ENCODE measurements around the gene SLC34A3.
A peak's percentile ranks its signal among the peaks of the same experiment; 100 is the strongest.

The SLC34A3 gene

DNA sequence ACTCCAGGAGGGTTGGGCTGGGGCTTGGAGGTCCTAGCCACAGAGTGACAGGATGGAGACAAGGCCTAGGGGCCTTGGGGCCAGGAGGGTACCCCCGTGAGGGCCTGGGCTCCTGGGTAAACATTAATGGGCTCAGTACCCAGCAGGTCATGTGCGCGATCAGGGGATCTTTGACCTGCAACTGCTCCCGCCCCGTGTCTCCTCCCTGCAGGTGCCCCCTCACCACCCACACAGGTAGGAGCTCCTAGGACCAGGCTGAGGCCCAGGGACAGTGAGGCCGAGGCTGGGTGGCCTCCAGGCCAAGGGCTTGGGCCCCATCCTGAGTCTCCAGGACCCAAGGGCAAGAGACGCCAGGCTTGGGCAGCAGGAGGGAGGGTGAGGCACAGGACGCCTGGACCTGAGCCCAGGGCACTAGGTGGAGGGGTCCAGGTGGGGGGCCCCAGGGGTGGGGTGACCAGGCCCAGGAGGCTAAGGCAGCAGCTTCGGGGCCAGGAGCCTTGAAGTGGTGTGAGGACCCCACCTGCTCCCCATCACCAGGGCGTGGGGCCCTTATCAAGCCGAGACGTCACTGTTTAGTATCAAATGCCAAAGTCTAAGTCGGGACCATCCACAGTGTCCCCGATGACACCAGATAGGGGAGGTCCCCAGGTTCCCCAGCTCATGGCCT, at the start of gene SLC34A3:
TSS of gene SLC34A3 (plus strand) at position 197 of the 667 bp plus-strand sequence. CDS start 802 bp downstream, outside the sequence.
- no peak for DNase-seq

DNA sequence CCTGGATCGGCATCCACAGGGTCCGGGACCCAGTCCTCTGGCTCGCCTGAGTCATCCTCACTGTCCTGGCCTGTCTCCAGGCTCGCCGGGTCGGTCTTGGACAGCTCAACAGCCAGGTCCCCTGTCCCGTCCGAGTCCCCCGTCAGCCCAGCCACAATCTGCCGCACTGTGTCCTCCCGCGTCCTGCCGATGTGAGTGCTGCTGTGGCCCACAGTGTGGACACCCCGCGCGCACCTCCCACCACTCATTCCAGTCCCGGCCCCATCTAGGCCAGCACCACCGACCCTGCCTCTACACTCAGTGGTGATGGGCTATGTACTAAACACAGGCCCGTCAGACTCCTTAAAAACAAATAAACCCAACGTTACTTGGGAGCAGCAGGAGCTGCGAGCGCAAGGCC, 49.0 kb upstream of the SLC34A3 start:
- no peak for DNase-seq

- DNase-seq, result no peak
Observed at GRCh38 chr9:137182836-137183235, 47.9 kb upstream of the SLC34A3 start.

GRCh38 chr9:137183980-137184595, 46.6 kb upstream of the SLC34A3 start:
- DNase-seq, result no peak

- no peak for DNase-seq
Observed at GRCh38 chr9:137184881-137185660, 45.6 kb upstream of the SLC34A3 start.

- no peak for DNase-seq
Observed at GRCh38 chr9:137185921-137186320, 44.8 kb upstream of the SLC34A3 start.

DNA sequence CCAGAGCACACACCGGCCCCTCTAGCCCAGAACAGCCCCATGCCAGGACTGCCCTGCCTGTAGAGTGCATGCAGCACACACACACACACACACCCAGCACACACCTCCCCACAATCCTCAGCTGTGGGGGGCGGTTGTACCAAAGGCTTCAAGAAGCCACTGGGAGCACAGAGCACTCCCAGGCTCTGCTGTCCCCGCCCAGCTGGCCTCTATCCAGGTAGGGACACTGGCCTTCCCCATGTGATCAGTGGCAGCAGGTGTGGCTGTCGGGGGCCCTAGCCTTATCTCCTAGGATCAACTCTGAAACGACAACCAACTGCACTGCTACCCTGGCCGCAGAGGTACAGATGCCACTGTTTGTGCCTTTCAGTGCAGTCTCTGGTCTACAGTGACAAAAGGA, 44.3 kb upstream of the SLC34A3 start:
- no peak for DNase-seq

- no peak for DNase-seq
Observed at GRCh38 chr9:137187386-137187785, 43.3 kb upstream of the SLC34A3 start.

GRCh38 chr9:137188086-137188489, 42.6 kb upstream of the SLC34A3 start:
- DNase-seq, result no peak

GRCh38 chr9:137188490-137189296, 42.0 kb upstream of the SLC34A3 start, which contains the start of the genes ANAPC2 and SSNA1:
ANAPC2 (minus strand) TSS chr9:137188560; CDS start chr9:137188532, 28 bp downstream.
SSNA1 (plus strand) TSS chr9:137188676; CDS start chr9:137188727, 51 bp downstream.
- DNase-seq, result peak; percentile 87

DNA sequence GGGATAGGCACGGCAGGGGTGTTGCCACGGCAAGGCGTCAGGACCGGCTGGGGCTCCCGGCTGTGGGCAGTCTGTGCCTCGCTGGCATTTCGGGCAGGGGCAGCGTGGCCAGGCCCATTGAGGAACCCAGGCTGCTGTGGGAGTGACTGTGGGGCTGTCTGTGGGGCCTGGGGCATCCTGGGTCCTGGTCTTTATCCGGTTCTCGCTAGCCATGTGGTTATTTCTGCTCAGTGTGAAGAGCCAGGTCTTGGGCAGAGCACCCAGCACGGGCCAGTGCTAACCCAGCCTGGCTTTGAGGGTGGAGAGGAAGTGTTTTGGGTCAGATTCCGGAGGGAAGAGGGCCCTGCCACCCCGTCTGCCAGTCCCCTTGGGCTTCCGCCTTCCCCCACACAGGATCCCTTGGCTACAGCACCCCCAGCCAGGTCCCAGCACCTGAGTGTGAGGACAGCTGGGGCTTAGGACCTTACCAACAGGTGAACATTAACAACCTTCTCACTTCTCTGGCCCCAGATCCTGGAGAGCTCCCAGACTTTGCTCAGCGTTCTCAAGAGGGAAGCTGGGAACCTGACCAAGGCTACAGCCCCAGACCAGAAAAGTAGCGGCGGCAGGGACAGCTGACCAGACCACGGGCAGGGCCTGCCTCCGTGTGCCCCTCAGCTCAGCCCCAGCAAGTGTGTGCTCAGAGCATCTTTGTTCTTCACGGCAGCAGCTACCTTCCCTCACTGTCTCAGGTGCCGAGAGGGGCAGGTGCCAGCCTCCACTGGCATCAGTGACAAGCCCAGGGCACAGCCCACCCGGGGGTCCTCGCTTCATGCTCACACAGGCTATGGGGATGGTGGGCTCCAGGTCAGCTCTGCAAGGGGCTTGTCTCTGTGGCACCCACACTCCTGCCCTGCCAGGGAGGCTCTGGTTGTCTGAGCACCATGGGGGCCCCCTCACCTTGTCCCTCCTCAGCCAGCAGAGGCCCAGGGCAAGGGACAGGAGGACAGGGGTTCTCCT, 41.1 kb upstream of the SLC34A3 start:
- no peak for DNase-seq

- no peak for DNase-seq
Observed at GRCh38 chr9:137190315-137190856, 40.3 kb upstream of the SLC34A3 start.

DNA sequence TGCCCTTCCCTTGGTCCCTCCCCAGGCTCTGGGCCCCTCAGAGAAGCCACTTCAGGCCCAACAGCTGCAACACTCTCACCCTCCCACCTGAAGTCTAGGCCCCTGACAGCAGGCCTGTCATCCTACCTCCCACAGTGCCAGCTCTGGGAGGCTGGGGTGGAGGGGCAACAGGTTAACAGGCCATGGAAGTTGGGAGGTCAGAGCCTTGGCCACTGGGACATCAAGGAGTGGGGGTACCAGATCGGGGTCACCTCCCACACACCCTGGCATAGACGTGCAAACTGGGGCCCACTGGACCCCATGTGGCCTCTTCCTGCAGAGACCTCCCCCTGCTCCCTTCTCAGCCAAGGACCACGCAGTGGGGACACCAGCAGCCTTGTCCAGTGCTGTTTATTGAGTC, 39.5 kb upstream of the SLC34A3 start:
- DNase-seq, result no peak

DNA sequence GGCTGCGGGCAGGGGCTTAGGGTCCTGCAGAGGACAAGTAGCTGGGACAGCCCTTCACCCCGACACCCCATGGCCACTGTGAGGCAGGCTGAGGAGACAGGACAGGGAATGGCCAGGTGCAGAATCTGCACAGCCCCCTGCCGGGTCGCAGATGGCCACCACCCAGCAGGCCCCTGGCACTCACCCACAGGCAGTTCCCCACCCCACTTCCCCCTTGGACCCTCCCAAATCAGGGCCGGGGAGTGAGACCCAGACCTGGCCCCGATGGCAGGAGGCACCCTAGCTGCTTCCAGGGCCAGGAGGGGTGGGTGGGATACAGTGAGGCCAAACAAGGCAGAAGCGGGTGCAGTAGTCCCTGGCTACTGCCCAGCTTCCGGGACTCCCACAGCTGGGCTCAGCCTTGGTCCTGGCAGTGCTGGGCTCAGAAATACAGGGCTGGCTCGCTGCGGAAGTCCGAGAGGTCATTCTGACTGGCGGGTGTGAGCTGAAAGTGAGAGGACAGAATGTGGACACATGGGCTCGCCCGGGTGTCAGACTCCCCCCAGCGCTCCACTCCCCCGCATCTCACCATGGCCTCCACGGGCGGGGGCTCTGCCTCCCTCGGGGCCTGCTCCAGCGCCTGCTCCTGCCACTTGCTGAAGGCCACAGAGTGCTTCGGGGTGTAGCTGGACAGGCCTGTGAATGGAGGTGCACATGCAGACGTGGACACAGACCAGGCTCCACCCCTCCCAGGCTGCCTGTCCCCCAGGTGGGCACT, 38.8 kb upstream of the SLC34A3 start:
- DNase-seq, result no peak

GRCh38 chr9:137192448-137192780, 38.3 kb upstream of the SLC34A3 start:
- no peak for DNase-seq

GRCh38 chr9:137192859-137193258, 37.8 kb upstream of the SLC34A3 start:
- DNase-seq, result no peak

DNA sequence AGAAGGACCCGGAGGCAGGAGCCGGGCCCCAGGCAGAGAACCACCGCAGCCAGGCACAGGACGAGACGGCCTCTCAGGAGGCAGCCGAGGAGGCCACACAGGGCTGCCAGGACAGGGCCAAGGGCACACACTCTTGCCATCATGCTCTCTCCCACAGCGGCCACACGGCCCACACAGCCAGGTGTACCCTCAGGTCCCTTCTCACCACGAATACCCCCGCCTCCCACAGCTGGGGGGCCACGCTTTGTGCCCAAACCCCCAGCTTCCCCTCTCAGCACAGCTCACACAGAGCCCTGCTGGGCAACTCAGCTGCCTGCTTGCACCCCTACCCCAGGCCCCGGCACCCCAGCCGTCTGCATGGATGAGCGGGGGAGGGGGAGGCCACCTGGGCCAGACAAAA, 36.9 kb upstream of the SLC34A3 start:
- no peak for DNase-seq

DNA sequence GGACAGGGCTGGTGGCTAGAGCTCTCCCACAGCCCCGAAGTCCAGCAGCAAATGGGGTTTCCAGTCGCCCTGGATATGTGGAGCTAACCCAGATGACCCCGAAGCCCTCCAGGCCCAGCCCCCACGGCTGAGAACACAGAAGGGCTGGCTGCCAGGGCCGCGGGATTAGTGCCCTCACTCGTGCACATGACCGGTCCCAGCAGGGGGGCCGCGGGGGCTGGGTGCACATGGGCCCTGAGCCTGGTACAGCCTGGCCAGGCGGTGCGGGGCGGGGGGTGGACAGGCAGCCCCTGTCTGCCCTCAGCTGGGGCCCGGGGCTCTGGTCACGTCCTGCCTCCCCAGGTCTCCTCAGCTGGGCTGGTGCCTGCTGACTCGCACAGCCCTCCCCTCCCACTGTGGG, 36.3 kb upstream of the SLC34A3 start:
- DNase-seq, result no peak

GRCh38 chr9:137194909-137195308, 35.8 kb upstream of the SLC34A3 start:
- no peak for DNase-seq

- peak; percentile 79 for DNase-seq
Observed at GRCh38 chr9:137195525-137196220, 35.0 kb upstream of the SLC34A3 start.

All from NCI-H748 treated with DMSO at 0.1 percent for 48 hours (cell line).